ENCODE results near the gene CNTNAP2.
"Not testable (repeated sequence)": the region's sequence is repeated elsewhere in the genome, so short reads cannot be mapped to it uniquely, and the experiment has no call there.

CNTNAP2 gene

GRCh38 chr7:146216396-146217041 is 99.9 kb downstream of the CNTNAP2 start:
- TF ChIP-seq, protein P1, sequence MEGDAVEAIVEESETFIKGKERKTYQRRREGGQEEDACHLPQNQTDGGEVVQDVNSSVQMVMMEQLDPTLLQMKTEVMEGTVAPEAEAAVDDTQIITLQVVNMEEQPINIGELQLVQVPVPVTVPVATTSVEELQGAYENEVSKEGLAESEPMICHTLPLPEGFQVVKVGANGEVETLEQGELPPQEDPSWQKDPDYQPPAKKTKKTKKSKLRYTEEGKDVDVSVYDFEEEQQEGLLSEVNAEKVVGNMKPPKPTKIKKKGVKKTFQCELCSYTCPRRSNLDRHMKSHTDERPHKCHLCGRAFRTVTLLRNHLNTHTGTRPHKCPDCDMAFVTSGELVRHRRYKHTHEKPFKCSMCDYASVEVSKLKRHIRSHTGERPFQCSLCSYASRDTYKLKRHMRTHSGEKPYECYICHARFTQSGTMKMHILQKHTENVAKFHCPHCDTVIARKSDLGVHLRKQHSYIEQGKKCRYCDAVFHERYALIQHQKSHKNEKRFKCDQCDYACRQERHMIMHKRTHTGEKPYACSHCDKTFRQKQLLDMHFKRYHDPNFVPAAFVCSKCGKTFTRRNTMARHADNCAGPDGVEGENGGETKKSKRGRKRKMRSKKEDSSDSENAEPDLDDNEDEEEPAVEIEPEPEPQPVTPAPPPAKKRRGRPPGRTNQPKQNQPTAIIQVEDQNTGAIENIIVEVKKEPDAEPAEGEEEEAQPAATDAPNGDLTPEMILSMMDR (IDR thresholded peaks at IDR 0.05; ENCODE audit: control insufficient read depth, extremely low read depth, insufficient read depth), result no peak
- no peak for DNase-seq (ENCODE audit: low read depth)

DNA sequence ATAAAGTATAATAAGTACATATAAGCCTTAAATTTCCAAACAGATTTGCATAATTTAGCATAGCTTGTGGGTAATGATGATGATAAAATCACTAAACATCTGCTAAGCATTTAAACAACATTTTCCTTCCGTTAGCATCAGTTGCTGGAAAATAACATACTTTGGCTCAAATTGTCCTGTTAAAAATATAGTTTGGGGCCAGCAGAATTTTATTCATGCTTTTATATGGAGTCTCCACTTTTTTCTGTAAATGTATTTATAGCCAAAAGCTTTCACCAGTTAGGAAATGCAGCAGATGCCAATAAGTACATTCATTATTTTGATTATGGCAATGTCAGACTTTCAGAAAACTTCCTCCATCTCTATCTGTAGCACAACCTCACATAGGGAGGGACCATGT is 107.2 kb downstream of the CNTNAP2 start:
- no peak overlapping the region for H3K4me3 ChIP-seq (ENCODE audit: low read depth, low read length)
- no peak for DNase-seq (ENCODE audit: low read depth)
- TF ChIP-seq, protein P1 (IDR thresholded peaks at IDR 0.05; ENCODE audit: control insufficient read depth, extremely low read depth, insufficient read depth), result no peak

More at GRCh38 chr7:146216396-146217041, 99.9 kb downstream of the CNTNAP2 start:
- no peak overlapping the region for H3K4me3 ChIP-seq (ENCODE audit: low read depth, low read length)

GRCh38 chr7:146232604-146233003 is 116.0 kb downstream of the CNTNAP2 start:
- H3K4me3 ChIP-seq (ENCODE audit: low read depth, low read length), result no peak overlapping the region
- no peak for DNase-seq (ENCODE audit: low read depth)
- TF ChIP-seq, protein P1 (IDR thresholded peaks at IDR 0.05; ENCODE audit: control insufficient read depth, extremely low read depth, insufficient read depth), result no peak

- no peak overlapping the region for H3K4me3 ChIP-seq (ENCODE audit: low read depth, low read length)
- TF ChIP-seq, protein P1 (IDR thresholded peaks at IDR 0.05; ENCODE audit: control insufficient read depth, extremely low read depth, insufficient read depth), result no peak
- peak; percentile 33 for DNase-seq (ENCODE audit: low read depth)
These were observed 118.6 kb downstream of the CNTNAP2 start for GRCh38 chr7:146235195-146235594.

DNA sequence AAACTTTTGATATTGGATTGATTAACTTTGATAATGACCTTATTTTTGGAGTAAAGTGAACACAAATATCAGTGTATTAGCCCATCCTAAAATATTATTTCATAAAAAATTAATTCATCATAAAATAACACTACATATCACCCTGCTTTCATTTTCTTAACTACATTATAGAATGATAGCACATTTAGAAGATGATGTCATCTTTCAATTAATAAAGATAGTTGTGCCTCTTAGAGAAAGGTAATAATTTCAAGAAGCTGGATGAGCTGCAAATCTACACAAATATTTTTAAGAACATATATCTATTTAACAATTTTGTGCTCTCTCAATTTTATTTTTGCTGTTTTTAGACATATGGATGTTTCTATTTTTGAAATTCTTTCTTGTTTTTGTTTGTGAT is 126.1 kb downstream of the CNTNAP2 start:
- no peak for DNase-seq (ENCODE audit: low read depth)
- TF ChIP-seq, protein P1 (IDR thresholded peaks at IDR 0.05; ENCODE audit: control insufficient read depth, extremely low read depth, insufficient read depth), result no peak
- no peak overlapping the region for H3K4me3 ChIP-seq (ENCODE audit: low read depth, low read length)

- not testable (repeated sequence) for H3K4me3 ChIP-seq (ENCODE audit: low read depth, low read length)
These were observed 131.4 kb downstream of the CNTNAP2 start for GRCh38 chr7:146247991-146248390.

GRCh38 chr7:146248744-146249143 is 132.1 kb downstream of the CNTNAP2 start:
- DNase-seq (ENCODE audit: low read depth); H3K4me3 ChIP-seq (ENCODE audit: low read depth, low read length): not testable (repeated sequence)

More at GRCh38 chr7:146247991-146248390, 131.4 kb downstream of the CNTNAP2 start:
- DNase-seq (ENCODE audit: low read depth), result not testable (repeated sequence)

DNA sequence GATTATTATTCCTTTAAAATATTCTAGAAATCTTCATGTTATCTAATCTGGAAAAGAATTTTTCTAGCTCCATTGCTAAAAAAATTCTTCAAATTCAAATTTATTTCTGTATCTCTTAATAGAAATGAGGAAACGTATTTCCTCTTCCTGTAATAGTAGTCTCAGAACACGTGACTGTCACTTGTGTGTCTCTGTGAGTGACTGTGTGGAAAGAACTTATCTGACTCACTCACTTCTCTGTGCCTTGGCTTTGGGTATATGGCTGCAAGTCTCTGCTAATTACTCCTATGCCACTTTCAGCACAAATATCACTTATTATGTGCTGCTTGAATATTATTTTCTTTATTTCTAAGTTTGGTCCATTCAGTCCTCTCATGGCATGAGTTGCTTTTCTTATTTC is 132.7 kb downstream of the CNTNAP2 start:
- no peak for DNase-seq (ENCODE audit: low read depth)
- H3K4me3 ChIP-seq (ENCODE audit: low read depth, low read length), result no peak overlapping the region
- TF ChIP-seq, protein P1 (IDR thresholded peaks at IDR 0.05; ENCODE audit: control insufficient read depth, extremely low read depth, insufficient read depth), result no peak
